ENCODE results near the gene SPATA13. TPM values are rescaled to one million over a fixed set of nuclear protein-coding genes. Genes with fewer than 3 reads are reported as not detected.

Gene SPATA13
- total RNA-seq, 1 experiment from 2014 or later = 28.7 TPM

- H3K4me2 ChIP-seq = no peak overlapping the region
- no peak for DNase-seq
- TF ChIP-seq EZH2 (IDR thresholded peaks at IDR 0.05; ENCODE audit: low read depth) = no peak
- no peak for TF ChIP-seq CTCF (conservative IDR thresholded peaks at IDR 0.05)
- no peak overlapping the region for H3K4me3 ChIP-seq
- H3K9me2 ChIP-seq (ENCODE audit: insufficient read depth) = no peaks in the 10 kb centered on the region
- ChIA-PET CTCF (no interaction called here), POLR2A (ENCODE audit: unreplicated experiment) (no interaction called here)
- H3K9me3 ChIP-seq (ENCODE audit: insufficient read depth, low read depth) = no peaks in the 10 kb centered on the region
- no peak overlapping the region for H3K27ac ChIP-seq
- no peaks in the 10 kb centered on the region for H3K36me3 ChIP-seq (ENCODE audit: low read depth)
- no peaks in the 10 kb centered on the region; the same call in 1 of the 2 replicates for H3K79me2 ChIP-seq (ENCODE audit: low read depth)
- no peak overlapping the region for H2AFZ ChIP-seq
- BruUV-seq (replicated peaks) = no TSS peak
- no peaks in the 10 kb centered on the region for H3K27me3 ChIP-seq (ENCODE audit: insufficient read depth, low read depth)
- peaks cover 11% of the 10 kb centered on the region; the same call in 1 of the 2 replicates for H4K20me1 ChIP-seq (ENCODE audit: insufficient read depth)
- no peaks in the 10 kb centered on the region for H3K4me1 ChIP-seq (replicated peaks; ENCODE audit: insufficient read depth)
- no peaks in the 10 kb centered on the region for H3F3A ChIP-seq (ENCODE audit: insufficient read depth, low read depth)
- intact Hi-C loops (cut with micrococcal nuclease; ENCODE audit: unreplicated experiment) = no loop called here
Measured at GRCh38 chr13:24273926-24274325, 113.4 kb downstream of the SPATA13 start.

GRCh38 chr13:24274452-24275021 lies 114.0 kb downstream of the SPATA13 start:
- Histone ChIP-seq H3K79me2 (ENCODE audit: low read depth) (no peaks in the 10 kb centered on the region), H3F3A (ENCODE audit: insufficient read depth, low read depth) (no peaks in the 10 kb centered on the region)
- intact Hi-C loops (cut with micrococcal nuclease; ENCODE audit: unreplicated experiment) = no loop called here

GRCh38 chr13:24275041-24275440 lies 114.5 kb downstream of the SPATA13 start:
- no TSS peak for BruUV-seq (replicated peaks)
- no peak for DNase-seq
- Histone ChIP-seq H3K27ac (no peak overlapping the region), H3K4me2 (no peak overlapping the region), H2AFZ (no peak overlapping the region), H3K4me1 (replicated peaks; ENCODE audit: insufficient read depth) (no peaks in the 10 kb centered on the region), H4K20me1 (ENCODE audit: insufficient read depth) (peaks cover 11% of the 10 kb centered on the region; the same call in 1 of the 2 replicates), H3K79me2 (ENCODE audit: low read depth) (no peaks in the 10 kb centered on the region), H3K36me3 (ENCODE audit: low read depth) (no peaks in the 10 kb centered on the region), H3K4me3 (no peak overlapping the region), H3K9me3 (ENCODE audit: insufficient read depth, low read depth) (no peaks in the 10 kb centered on the region), H3K9me2 (ENCODE audit: insufficient read depth) (no peaks in the 10 kb centered on the region), H3K27me3 (ENCODE audit: insufficient read depth, low read depth) (no peaks in the 10 kb centered on the region), H3F3A (ENCODE audit: insufficient read depth, low read depth) (no peaks in the 10 kb centered on the region)
- ChIA-PET CTCF (no interaction called here), POLR2A (ENCODE audit: unreplicated experiment) (no interaction called here)
- intact Hi-C loops (cut with micrococcal nuclease; ENCODE audit: unreplicated experiment) = no loop called here
- TF ChIP-seq CTCF (conservative IDR thresholded peaks at IDR 0.05) (no peak), EZH2 (IDR thresholded peaks at IDR 0.05; ENCODE audit: low read depth) (no peak)

More at GRCh38 chr13:24274452-24275021, 114.0 kb downstream of the SPATA13 start:
- POLR2A ChIA-PET (ENCODE audit: unreplicated experiment) = no interaction called here
- no peaks in the 10 kb centered on the region for H3K9me2 ChIP-seq (ENCODE audit: insufficient read depth)
- peaks cover 11% of the 10 kb centered on the region; the same call in 1 of the 2 replicates for H4K20me1 ChIP-seq (ENCODE audit: insufficient read depth)
- H3K9me3 ChIP-seq (ENCODE audit: insufficient read depth, low read depth) = no peaks in the 10 kb centered on the region
- DNase-seq = no peak
- TF ChIP-seq CTCF (conservative IDR thresholded peaks at IDR 0.05) (no peak), EZH2 (IDR thresholded peaks at IDR 0.05; ENCODE audit: low read depth) (no peak)
- BruUV-seq (replicated peaks) = no TSS peak
- H3K4me1 ChIP-seq (replicated peaks; ENCODE audit: insufficient read depth) = no peaks in the 10 kb centered on the region
- H2AFZ ChIP-seq = no peak overlapping the region
- H3K4me3 ChIP-seq = no peak overlapping the region
- H3K4me2 ChIP-seq = no peak overlapping the region
- CTCF ChIA-PET = no interaction called here
- H3K27me3 ChIP-seq (ENCODE audit: insufficient read depth, low read depth) = no peaks in the 10 kb centered on the region
- no peaks in the 10 kb centered on the region for H3K36me3 ChIP-seq (ENCODE audit: low read depth)
- H3K27ac ChIP-seq = no peak overlapping the region

Measured in PC-9 (cell line).